NCI-H82 treated with DMSO at 0.1 percent for 48 hours (cell line): ENCODE results near the gene CDCA5.
A peak's percentile ranks its signal among the peaks of the same experiment; 100 is the strongest.
"Not testable (repeated sequence)": the region's sequence is repeated elsewhere in the genome, so short reads cannot be mapped to it uniquely, and the experiment has no call there.

Source experiments
- DNase-seq: peaks from one replicate; lab custom pipeline; 2025; ENCODE audit not compliant: unreplicated experiment; lab: John Stamatoyannopoulos, UW

CDCA5 gene

GRCh38 chr11:65119670-65119995, 35.8 kb upstream of the CDCA5 start:
- no peak for DNase-seq

DNA sequence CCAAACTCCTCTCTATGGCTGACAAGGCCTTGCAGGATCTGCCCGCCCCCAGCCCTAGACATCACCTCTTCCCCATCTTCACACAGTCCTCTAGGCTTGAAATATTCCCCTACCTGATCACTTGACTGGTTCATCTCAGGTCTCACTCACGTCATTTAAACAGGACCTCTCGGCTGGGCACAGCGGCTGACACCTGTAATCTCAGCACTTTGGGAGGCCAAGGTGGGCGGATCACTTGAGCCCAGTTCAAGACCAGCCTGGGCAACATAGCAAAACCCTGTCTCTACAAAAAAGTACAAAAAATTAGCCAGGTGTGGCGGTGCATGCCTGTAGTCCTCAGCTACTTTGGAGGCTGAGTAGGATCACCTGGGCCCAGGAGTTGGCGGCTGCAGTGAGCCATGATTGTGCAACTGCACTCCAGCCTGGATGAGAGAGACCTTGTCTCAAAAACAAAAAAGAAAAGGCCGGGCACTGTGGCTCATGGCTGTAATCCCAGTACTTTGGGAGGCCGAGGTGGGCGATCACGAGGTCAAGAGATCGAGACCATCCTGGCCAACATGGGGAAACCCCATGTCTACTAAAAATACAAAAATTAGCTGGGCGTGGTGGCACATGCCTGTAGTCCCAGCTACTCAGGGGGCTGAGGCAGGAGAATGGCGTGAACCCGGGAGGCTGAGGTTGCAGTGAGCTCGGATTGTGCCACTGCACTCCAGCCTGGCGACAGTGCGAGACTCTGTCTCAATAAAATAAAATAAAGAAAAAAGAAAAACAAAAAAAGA, 35.2 kb upstream of the CDCA5 start:
- DNase-seq = not testable (repeated sequence)

DNA sequence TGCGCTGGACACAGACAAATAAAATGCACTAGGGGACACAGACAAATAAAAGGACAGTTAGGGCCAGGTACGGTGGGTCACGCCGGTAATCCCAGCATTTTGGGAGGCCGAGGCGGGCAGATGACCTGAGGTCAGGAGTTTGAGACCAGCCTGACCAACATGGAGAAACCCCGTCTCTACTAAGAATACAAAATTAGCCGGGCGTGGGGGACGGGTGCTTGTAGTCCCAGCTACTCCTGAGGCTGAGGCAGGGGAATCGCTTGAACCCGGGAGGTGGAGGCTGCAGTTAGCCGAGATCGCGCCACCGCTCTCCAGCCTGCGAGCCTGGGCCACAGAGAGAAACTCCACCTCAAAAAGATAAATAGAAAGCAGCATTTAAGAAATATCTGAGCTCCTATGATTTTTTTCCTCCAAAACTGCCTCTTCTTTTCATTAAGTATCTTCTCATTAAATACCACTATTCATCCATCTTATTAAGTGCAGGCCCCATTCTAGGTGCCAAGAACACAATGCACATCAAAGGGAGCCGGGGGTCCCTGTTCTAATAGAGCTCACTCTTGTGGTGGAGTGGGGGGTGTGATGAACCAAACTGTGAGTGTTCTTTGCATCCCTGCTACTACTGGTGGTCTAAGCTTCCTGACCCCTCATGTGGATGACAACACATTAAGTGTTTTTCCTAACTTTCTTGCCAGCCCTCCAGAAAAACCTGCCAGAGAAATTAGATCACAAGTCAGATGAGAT, 34.4 kb upstream of the CDCA5 start:
- no peak for DNase-seq

DNA sequence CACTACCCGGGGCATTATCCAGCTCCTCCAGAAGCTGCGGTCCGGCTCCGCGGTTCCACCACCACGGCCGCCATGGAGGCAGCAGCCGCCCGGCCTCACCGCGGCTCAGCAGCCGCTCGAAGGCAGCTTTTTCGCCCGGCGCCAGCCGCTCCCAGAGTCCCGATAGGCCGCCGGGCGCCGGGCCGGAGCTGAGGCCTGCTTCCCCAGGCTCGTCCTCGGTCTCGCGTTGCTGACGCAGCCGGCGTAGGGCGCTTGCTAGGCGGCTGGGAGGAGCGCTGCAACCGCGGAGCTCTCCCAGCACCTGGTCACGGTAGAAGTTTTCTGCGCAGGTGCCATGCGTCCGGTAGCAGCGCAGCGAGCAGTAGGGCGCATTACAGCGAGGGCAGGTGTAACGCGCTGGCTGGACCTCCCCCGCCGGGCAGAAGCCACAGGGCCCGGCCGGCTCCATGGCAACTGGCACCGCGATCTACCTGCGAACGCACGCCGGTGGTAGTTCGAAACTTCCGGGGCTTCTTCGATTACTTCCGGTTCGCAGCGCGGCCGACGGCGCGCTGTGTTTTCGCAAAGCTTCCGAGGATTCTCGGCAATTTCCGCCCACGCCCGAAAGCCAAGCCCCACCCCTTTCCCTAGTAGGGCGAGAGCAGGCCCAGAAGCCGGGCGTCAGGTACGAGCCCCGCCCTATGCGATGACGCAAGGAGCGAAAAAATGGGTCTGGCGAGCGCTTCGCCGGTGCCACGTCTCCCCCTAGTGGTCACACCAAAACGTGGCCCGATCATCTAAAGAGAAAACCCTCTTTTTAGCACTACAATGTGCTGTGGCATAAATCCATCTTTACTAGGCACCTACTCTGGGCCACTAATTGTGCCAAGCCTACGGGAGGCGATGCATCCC, 33.6 kb upstream of the CDCA5 start, which contains the start of gene ZNHIT2:
Gene ZNHIT2, minus strand, starts transcription at position 496 of the 891 bp plus-strand sequence. Its CDS starts 48 bp downstream, at position 448.
- DNase-seq = peak; percentile 79

DNA sequence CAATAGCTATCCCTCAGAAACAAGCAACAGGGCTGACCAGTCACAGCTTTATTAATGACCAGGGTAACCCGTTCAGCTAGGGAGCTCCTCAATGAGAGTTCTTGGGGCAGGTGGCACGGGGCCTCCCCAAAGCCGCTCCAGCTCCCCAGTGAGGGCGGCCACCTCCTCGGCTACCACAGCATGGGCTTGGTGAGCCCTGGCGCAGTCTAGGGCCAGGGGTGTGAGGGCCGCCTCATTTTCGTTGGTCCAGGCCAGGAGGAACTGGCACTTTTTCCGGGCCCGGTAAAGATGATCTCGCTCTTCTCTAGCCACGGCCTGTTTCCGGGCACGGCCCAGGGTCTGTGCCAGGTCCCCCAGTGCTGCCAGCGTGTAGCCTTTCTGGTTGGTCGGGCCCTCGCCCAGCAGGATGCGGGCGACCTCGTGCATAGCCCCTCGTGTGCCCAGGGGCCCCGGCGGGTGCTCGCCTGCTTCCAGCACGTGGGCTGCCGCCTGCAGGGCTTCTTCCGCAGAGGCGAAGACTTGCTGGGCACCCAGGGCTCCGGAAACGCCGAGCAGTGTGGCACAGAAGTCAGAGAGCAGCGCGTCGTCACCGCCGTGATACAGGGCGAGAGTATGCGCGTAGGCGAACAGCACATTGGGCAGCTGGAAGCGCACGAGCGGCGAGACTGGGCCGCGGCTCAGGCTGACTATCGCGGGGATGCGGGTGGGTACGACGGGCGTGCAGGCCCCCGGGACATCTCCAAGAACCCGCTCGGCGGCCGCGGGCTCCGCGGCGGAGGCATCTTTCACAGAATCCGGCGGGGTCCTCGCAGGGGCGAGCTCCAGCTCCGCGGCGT, 32.7 kb upstream of the CDCA5 start:
- DNase-seq = no peak

DNA sequence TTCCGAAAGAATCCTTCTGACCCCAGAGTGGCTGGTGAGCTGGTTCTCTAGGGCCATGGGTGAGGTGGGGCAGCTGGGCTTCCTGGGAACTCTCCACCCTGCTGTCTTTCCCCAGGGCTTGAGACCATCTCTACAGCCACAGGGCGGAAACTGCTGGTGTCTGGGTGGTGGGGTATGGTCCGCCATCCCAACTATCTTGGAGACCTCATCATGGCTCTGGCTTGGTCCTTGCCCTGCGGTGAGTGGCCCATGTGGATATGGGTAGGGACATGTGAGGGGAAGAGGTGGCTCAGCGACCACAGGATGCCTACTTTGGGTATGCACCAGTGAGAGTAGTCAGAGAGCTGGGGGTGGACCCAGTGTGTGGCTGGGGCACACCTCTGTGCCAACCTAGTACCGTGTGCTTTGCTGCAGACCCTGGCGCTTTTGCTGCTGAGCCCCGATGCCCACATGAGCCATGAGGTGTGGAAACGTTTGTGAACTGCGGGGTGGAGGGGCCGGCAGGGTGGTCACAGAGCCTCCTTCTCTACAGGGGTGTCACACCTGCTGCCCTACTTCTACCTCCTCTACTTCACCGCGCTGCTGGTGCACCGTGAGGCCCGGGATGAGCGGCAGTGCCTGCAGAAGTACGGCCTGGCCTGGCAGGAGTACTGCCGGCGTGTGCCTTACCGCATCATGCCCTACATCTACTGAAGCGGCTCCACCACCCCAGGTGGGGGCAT, 31.7 kb upstream of the CDCA5 start:
- DNase-seq = no peak

- no peak for DNase-seq
These were observed 30.8 kb upstream of the CDCA5 start for GRCh38 chr11:65114538-65115171.

DNA sequence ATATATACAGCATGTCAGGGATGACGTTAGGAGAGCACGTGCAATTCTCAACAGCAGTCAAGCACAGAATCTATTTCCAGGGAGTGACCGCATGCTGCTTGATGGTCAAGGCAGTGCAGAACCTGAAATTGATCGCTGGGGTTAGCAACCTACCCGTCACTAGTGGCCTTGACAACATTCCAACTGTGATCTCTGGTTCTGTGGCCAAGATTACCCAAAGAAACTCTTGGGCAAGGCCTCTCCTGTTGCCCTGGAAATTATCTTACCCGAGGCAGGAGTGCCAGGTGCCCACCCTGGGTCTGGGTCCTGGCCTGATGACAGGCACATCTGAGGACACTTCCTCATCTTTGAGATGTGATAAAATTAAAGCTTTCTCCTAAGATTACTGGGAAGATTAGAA, 30.0 kb upstream of the CDCA5 start:
- no peak for DNase-seq

DNA sequence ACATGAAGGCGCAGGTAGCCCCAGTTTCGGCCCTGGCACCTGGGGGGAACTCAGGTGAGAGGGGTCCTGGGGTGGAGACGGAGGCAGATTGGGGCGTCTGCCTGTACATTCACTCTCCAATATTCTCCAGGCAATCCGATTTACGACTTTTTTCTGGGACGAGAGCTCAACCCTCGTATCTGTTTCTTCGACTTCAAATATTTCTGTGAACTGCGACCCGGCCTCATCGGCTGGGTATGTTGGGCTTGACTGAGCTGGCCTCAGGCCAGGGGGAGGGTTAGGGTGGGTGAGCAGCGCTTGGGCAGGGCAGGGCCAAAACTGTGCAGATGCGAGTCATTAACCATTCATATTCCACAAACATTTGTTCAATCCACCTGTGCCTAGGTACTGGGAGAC, 29.5 kb upstream of the CDCA5 start:
- DNase-seq = no peak

GRCh38 chr11:65112546-65113360, 28.9 kb upstream of the CDCA5 start:
- peak; percentile 23 for DNase-seq

- DNase-seq = peak; percentile 72
These were observed 28.1 kb upstream of the CDCA5 start, which contains the start of gene TM7SF2 for GRCh38 chr11:65111744-65112545. TSS of gene TM7SF2 (plus strand) at chr11:65111872. CDS start at chr11:65112016, 144 bp downstream.

DNA sequence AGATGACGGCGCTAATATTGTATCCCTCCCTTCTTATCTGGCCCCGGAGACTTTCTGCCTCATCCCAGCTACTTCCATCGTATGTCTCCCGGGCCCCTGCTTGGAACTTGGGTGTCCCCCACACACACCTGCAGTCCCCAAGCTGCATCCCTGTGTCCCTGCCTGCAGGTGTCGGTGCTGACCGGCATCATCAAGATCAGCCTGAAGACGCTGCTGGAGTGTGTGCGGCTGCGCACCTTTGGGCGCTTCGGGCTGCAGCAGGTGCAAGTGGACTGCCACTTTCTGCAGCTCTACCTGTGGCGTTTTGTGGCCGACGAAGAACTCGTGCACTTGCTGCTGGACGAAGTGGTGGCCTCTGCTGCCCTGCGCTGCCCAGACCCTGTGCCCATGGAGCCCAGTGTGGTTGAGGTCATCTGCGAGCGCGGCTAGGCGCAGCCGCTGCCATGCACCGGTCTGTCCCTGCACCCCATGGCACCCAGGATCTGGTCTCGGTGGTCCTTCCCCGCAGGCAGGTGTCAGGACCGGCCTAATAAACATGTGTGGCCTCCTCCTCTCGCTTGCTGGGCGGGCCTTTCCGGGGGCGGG, 27.4 kb upstream of the CDCA5 start:
- DNase-seq = no peak

DNA sequence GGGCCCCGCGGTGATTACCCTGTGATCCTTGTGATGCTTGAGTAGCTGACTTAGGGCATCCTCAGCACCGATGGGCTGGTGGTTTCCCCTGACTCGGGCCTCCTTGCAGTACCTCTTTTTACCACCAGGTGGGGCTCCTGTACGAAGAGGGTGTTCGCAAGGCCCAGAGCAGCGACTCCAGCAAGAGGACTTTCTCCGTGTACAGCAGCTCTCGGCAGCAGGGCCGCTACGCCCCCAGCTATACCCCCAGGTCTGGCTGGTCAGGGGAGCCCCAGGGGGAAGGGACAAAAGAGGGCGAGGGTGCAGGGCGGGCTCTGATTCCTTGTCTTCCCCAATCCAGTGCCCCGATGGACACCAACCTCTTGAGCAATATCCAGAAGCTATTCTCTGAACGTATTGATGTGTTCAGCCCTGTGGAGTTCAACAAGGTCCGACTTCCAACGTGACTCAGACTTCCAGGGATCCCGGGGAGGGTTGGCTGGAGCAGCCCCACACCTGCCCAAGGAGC, 26.6 kb upstream of the CDCA5 start:
- peak; percentile 46 for DNase-seq

DNA sequence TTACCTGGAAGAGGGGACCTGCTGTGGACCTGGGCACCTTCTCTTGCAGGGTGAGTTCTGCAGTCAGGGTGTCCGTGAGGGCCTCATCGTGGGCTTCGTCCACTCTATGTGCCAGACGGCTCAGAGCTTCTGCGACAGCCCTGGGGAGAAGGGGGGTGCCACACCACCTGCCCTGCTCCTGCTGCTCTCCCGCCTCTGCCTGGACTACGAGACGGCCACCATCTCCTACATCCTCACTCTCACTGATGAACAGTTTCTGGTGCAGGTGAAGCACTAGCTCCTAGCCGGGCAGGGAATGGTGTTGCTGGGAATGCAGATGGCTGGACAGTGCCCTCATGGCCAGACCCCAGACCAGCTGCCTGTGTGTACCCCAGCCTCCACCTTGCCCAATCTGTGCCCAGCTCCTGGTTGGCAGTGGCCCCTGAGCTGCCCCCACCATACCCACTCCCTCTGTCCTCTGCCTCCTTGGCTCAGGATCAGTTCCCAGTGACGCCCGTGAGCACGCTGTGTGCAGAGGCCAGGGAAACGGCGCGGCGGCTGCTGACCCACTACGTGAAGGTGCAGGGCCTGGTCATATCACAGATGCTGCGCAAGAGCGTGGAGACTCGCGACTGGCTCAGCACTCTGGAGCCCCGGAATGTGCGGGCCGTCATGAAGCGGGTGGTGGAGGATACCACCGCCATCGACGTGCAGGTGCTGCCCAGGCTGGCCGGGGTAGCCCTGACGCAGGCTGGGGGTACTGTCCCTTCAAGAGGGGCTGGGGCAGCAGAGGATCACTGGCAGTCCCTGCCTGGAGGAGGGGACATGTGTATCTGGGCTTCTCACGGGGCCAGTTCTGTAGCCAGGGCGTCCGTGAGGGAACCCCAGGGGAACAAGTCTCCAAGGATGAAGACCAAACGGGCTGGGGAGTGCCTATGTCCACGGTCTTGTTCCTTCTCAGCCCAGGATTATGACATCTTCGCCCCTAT, 25.7 kb upstream of the CDCA5 start:
- no peak for DNase-seq

DNA sequence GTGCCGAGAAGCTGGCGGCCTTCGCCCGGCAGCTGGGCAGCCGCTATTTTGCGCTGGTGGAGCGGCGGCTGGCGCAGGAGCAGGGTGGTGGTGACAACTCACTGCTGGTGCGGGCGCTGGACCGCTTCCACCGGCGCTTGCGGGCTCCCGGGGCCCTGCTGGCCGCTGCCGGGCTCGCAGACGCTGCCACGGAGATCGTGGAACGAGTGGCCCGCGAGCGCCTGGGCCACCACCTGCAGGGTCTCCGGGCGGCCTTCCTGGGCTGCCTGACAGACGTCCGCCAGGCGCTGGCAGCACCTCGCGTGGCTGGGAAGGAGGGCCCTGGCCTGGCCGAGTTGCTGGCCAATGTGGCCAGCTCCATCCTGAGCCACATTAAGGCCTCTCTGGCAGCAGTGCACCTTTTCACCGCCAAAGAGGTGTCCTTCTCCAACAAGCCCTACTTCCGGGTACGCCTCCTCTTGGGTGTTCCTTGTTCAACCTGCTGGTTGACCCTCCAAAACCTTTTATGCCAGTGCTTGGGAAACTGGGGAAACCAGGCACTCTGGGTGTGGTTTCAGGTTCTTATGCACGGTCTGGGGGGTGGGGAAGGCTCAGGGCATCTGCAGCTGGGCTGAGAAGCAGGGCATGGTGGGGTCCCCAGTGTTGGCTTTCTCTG, 24.8 kb upstream of the CDCA5 start:
- DNase-seq = no peak
